Right cardiac atrium (tissue), 5 donors: Measurements from ENCODE around the gene ARHGAP27. TPM values are rescaled to one million over a fixed set of nuclear protein-coding genes. Genes with fewer than 3 reads are reported as not detected.

ENCODE experiments used
- ATAC-seq, 2 donors: fragments of 200-7000 bp; cut with Tn5 transposase; one replicate each; pipeline versions ENCODE4 v1.8.0 to v1.9.1; 2020; ENCODE audit warnings: moderate library complexity in 2 of 2, mild to moderate bottlenecking in 1 of 2
- DNase-seq, 3 donors: peaks; one replicate each; pipeline ENCODE4 v3.0.0-alpha.2; 2020
- H3K27ac ChIP-seq: one replicate; pipeline ENCODE4 v1.5.1; 2013; ENCODE audit warnings: mild to moderate bottlenecking, low read length, control low read depth, moderate library complexity
- H3K27me3 ChIP-seq: one replicate; pipeline ENCODE4 v1.6.1; 2013; ENCODE audit not compliant: control insufficient read depth, insufficient read depth
- H3K4me1 ChIP-seq: one replicate; pipeline ENCODE4 v1.6.1; 2013; ENCODE audit warnings: low read length; ENCODE audit not compliant: control insufficient read depth, insufficient read depth
- H3K4me3 ChIP-seq: one replicate; pipeline ENCODE4 v1.5.1; 2013; ENCODE audit warnings: low read length, control low read depth
- H3K9me3 ChIP-seq: one replicate; pipeline ENCODE4 v1.6.1; 2013; ENCODE audit warnings: low read length; ENCODE audit not compliant: control insufficient read depth
- WGBS: extraction: QIAGEN DNeasy Blood & Tissue Kit; methylation state at CpG from one replicate; pipeline ENCODE4 v1.1.7; 2013; 5-methylcytosine and 5-hydroxymethylcytosine counted together
- intact Hi-C, 4 donors: fragments of 100-400 bp; cut with DNase I; formaldehyde crosslinking; loops; one replicate each; pipeline versions ENCODE4 v1.11.0 to v1.14.0; 2022 to 2023
- polyA plus RNA-seq: library from polyadenylated mRNA; stranded (reverse); fragments of 200-250 nt; gene quantifications from one replicate; pipeline ENCODE4 v1.2.3, GENCODE V29; 2013
- total RNA-seq, 4 donors: library from RNA; stranded (reverse); fragmentation: NEBNext Ultra II Directional; extraction: Animal tissue kit (Norgen Biotek cat#: 25700); gene quantifications; one replicate each; pipeline ENCODE4 v1.2.1, GENCODE V29; 2021
- donor health status: healthy with polysubstance abuse.
- donor health status: DM: no; HTN: yes; CAD: no.
- donor health status: DM: no; HTN: no; CAD: no.
- donor health status: DM: no; HTN: yes; CAD: no; lungs with severe emphysema.
- donor health status: DM: yes; HTN: yes; CAD: no.

The ARHGAP27 gene
- total and polyA plus RNA-seq, 5 donors, result 25.1 to 32.0 (median 26.8) TPM

GRCh38 chr17:45428931-45429338 is 3.7 kb downstream of the ARHGAP27 start:
- ATAC-seq (no peak), DNase-seq (peak in 1 of 3 donors; percentile 32)
- Histone ChIP-seq H3K9me3 (no peaks in the 10 kb centered on the region), H3K4me3 (no peak overlapping the region), H3K27ac (no peak overlapping the region), H3K27me3 (no peaks in the 10 kb centered on the region), H3K4me1 (peaks cover 2% of the 10 kb centered on the region)
- 34% methylated on average over 15 of the region's 15 CpGs for WGBS
- intact Hi-C loops, result no loop called here

- no peak overlapping the region for H3K27ac ChIP-seq
These were observed 4.5 kb downstream of the ARHGAP27 start for GRCh38 chr17:45428050-45428617.

GRCh38 chr17:45427181-45427835 is 5.4 kb downstream of the ARHGAP27 start:
- 85% methylated on average over 11 of the region's 11 CpGs for WGBS

More at GRCh38 chr17:45428050-45428617, 4.5 kb downstream of the ARHGAP27 start:
- H3K4me1 ChIP-seq, result no peaks in the 10 kb centered on the region
- H3K9me3 ChIP-seq, result no peaks in the 10 kb centered on the region
- intact Hi-C loops, result no loop called here
- no peak overlapping the region for H3K4me3 ChIP-seq
- ATAC-seq (peak; percentile 52 to 58), DNase-seq (peak; percentile 70 to 90 (median 89))
- no peaks in the 10 kb centered on the region for H3K27me3 ChIP-seq
- 10% methylated on average over 26 of the region's 26 CpGs for WGBS

GRCh38 chr17:45426561-45426960 is 6.1 kb downstream of the ARHGAP27 start:
- Histone ChIP-seq H3K27me3 (no peaks in the 10 kb centered on the region), H3K27ac (no peak overlapping the region), H3K4me3 (no peak overlapping the region), H3K9me3 (no peaks in the 10 kb centered on the region), H3K4me1 (no peaks in the 10 kb centered on the region)
- intact Hi-C loops, result no loop called here
- DNase-seq, result peak in 2 of 3 donors; percentile 13 to 14
- ATAC-seq, result no peak
- WGBS, result 75% methylated on average over 7 of the region's 7 CpGs

More at GRCh38 chr17:45427181-45427835, 5.4 kb downstream of the ARHGAP27 start:
- Histone ChIP-seq H3K27ac (no peak overlapping the region), H3K4me1 (no peaks in the 10 kb centered on the region), H3K27me3 (no peaks in the 10 kb centered on the region), H3K9me3 (no peaks in the 10 kb centered on the region), H3K4me3 (no peak overlapping the region)
- no peak for ATAC-seq
- intact Hi-C loops, result no loop called here
- peak in 2 of 3 donors; percentile 40 to 43 for DNase-seq

GRCh38 chr17:45425984-45426413 is 6.7 kb downstream of the ARHGAP27 start:
- H3K4me3 ChIP-seq, result no peak overlapping the region
- 74% methylated on average over 6 of the region's 6 CpGs for WGBS
- H3K4me1 ChIP-seq, result no peaks in the 10 kb centered on the region
- H3K9me3 ChIP-seq, result no peaks in the 10 kb centered on the region
- DNase-seq (no peak), ATAC-seq (no peak)
- intact Hi-C loops, result no loop called here
- H3K27me3 ChIP-seq, result no peaks in the 10 kb centered on the region
- H3K27ac ChIP-seq, result no peak overlapping the region

GRCh38 chr17:45425125-45425983 is 7.3 kb downstream of the ARHGAP27 start:
- Histone ChIP-seq H3K4me1 (no peaks in the 10 kb centered on the region), H3K4me3 (peak overlapping the region; percentile 29), H3K27me3 (no peaks in the 10 kb centered on the region), H3K9me3 (no peaks in the 10 kb centered on the region), H3K27ac (peak overlapping the region; percentile 85)
- DNase-seq, result peak in 2 of 3 donors; percentile 77 to 79
- 33% methylated on average over 18 of the region's 18 CpGs for WGBS
- peak; percentile 67 to 78 for ATAC-seq
- intact Hi-C loops, result no loop called here

GRCh38 chr17:45424769-45425124 is 7.9 kb downstream of the ARHGAP27 start:
- ATAC-seq, result no peak
- H3K4me3 ChIP-seq, result peak overlapping the region; percentile 29

GRCh38 chr17:45423975-45424335 is 8.7 kb downstream of the ARHGAP27 start:
- WGBS, result 72% methylated on average over 1 of the region's 1 CpG
- Histone ChIP-seq H3K4me3 (no peak overlapping the region), H3K27me3 (no peaks in the 10 kb centered on the region), H3K9me3 (no peaks in the 10 kb centered on the region), H3K4me1 (no peaks in the 10 kb centered on the region), H3K27ac (peak overlapping the region; percentile 43)
- DNase-seq (peak in 1 of 3 donors; percentile 5), ATAC-seq (no peak)
- intact Hi-C loops, result no loop called here

More at GRCh38 chr17:45424769-45425124, 7.9 kb downstream of the ARHGAP27 start:
- peak overlapping the region; percentile 85 for H3K27ac ChIP-seq
- intact Hi-C loops, result no loop called here
- no peaks in the 10 kb centered on the region for H3K27me3 ChIP-seq
- DNase-seq, result peak in 1 of 3 donors; percentile 32
- H3K4me1 ChIP-seq, result no peaks in the 10 kb centered on the region
- 88% methylated on average over 6 of the region's 6 CpGs for WGBS
- H3K9me3 ChIP-seq, result no peaks in the 10 kb centered on the region

- Histone ChIP-seq H3K27me3 (no peaks in the 10 kb centered on the region), H3K4me3 (no peak overlapping the region), H3K9me3 (no peaks in the 10 kb centered on the region), H3K27ac (peak overlapping the region; percentile 1), H3K4me1 (peaks cover 5% of the 10 kb centered on the region)
- no peak for ATAC-seq
- intact Hi-C loops, result no loop called here
- 59% methylated on average over 8 of the region's 8 CpGs for WGBS
- no peak for DNase-seq
These were observed 9.2 kb downstream of the ARHGAP27 start for GRCh38 chr17:45423304-45423974.

GRCh38 chr17:45414990-45415881 is 17.4 kb downstream of the ARHGAP27 start:
- H3K9me3 ChIP-seq, result no peaks in the 10 kb centered on the region
- no peaks in the 10 kb centered on the region for H3K27me3 ChIP-seq
- H3K27ac ChIP-seq, result no peak overlapping the region
- intact Hi-C loops, result no loop called here
- H3K4me3 ChIP-seq, result no peak overlapping the region
- DNase-seq (peak; percentile 1 to 20 (median 7)), ATAC-seq (no peak)
- H3K4me1 ChIP-seq, result peaks cover 22% of the 10 kb centered on the region
- WGBS, result 89% methylated on average over 10 of the region's 10 CpGs
